ENCODE data around the gene TENM4. TPM values are rescaled to one million over a fixed set of nuclear protein-coding genes. Genes with fewer than 3 reads are reported as not detected.

TENM4 gene
- polyA plus RNA-seq, 2 of the 4 experiments (the other 2 are of a cell fraction) = 0.06 to 0.31 TPM

DNA sequence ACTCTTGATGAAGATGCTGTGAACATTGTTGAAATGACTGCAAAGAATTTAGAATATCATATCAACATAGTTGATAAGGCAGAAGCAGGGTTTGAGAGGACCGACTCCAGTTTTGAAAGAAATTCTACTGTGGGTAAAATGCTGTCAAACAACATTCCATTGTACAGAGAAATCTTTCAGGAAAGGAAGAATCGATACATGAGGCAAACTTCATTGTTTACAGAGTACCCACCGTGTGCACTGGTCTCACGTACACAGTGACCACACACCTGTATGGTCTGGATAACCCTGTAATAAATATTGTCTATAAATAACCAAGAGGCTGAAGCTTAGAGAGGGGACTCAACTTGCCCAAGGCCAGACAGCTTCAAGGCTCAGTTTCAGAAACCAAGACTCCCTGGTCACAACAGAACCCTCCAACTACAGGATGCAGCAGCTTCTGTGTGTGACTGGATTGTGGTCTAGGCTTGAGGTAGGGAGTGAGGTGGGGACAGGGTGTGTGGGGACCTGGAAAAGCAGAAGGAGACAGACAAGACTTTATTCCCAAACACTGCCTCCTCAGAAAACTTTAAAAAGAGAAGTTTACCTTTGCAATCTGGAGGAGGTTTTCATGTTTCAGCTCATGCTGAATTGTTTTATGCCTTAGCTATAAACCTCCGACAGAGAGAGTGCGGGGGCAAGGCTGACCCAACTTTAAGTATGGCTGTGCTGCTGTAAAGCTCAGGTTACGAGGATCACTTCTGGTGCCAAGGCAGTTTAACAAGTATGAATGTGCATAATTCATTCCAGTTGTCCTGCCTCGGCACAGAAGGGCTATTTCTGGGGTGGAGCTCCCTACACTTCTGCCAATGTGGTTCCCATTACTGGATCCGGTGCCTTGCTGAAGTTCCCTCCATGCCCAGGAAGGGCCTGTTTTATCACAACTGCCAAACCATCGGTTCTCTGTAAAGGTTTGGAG, 493.6 kb downstream of the TENM4 start:
- no peaks in the 10 kb centered on the region for H3K9me3 ChIP-seq
- H3K4me3 ChIP-seq = no peak overlapping the region
- DNase-seq (ENCODE audit: low read depth in 1 of 2, low spot score in 1 of 2) = no peak
- H3K4me1 ChIP-seq = no peaks in the 10 kb centered on the region
- TF ChIP-seq RAD21 (conservative IDR thresholded peaks at IDR 0.05 in 1 of 2, IDR thresholded peaks at IDR 0.05 in 1 of 2) (no peak), MYC (IDR thresholded peaks at IDR 0.05; ENCODE audit: borderline replicate concordance, low read length) (no peak), NFE2L2 (conservative IDR thresholded peaks at IDR 0.05; ENCODE audit: low read length) (no peak), PHF8 (IDR thresholded peaks at IDR 0.05; ENCODE audit: borderline replicate concordance, low read depth) (no peak), HOXA7 (CRISPR knock-in tag; IDR thresholded peaks at IDR 0.05) (no peak), ZFP36 (IDR thresholded peaks at IDR 0.05; ENCODE audit: borderline replicate concordance, partially characterized antibody) (no peak), RFX5 (IDR thresholded peaks at IDR 0.05) (no peak), CBX8 (IDR thresholded peaks at IDR 0.05) (no peak), SMC3 (IDR thresholded peaks at IDR 0.05) (no peak), ZC3H11A (IDR thresholded peaks at IDR 0.05) (no peak), HOXB13 (CRISPR knock-in tag; IDR thresholded peaks at IDR 0.05; ENCODE audit: low read depth) (no peak), RNF2 (IDR thresholded peaks at IDR 0.05; ENCODE audit: borderline replicate concordance, low read depth) (no peak), NR3C1 (IDR thresholded peaks at IDR 0.05) (no peak), BHLHE40 (IDR thresholded peaks at IDR 0.05; ENCODE audit: low read depth, low read length) (no peak), SREBF2 (IDR thresholded peaks at IDR 0.05) (no peak), JUN (IDR thresholded peaks at IDR 0.05) (no peak)
- TF ChIP-seq, protein P1, sequence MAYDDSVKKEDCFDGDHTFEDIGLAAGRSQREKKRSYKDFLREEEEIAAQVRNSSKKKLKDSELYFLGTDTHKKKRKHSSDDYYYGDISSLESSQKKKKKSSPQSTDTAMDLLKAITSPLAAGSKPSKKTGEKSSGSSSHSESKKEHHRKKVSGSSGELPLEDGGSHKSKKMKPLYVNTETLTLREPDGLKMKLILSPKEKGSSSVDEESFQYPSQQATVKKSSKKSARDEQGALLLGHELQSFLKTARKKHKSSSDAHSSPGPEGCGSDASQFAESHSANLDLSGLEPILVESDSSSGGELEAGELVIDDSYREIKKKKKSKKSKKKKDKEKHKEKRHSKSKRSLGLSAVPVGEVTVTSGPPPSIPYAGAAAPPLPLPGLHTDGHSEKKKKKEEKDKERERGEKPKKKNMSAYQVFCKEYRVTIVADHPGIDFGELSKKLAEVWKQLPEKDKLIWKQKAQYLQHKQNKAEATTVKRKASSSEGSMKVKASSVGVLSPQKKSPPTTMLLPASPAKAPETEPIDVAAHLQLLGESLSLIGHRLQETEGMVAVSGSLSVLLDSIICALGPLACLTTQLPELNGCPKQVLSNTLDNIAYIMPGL (CRISPR knock-in tag; IDR thresholded peaks at IDR 0.05; ENCODE audit: borderline replicate concordance) = no peak
- TF ChIP-seq, protein P2, sequence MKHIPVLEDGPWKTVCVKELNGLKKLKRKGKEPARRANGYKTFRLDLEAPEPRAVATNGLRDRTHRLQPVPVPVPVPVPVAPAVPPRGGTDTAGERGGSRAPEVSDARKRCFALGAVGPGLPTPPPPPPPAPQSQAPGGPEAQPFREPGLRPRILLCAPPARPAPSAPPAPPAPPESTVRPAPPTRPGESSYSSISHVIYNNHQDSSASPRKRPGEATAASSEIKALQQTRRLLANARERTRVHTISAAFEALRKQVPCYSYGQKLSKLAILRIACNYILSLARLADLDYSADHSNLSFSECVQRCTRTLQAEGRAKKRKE (CRISPR knock-in tag; IDR thresholded peaks at IDR 0.05; ENCODE audit: low read depth) = no peak
- ChIA-PET CTCF (interaction anchor here (1.3 kb wide), 1 partner anchor 301 kb away, joined by 5 read pairs; no protein-coding TSS in a partner anchor), POLR2A (no interaction called here)
- H3K27ac ChIP-seq = no peak overlapping the region
- no peak for FAIRE-seq
- H3K4me2 ChIP-seq = no peak overlapping the region
- 31% methylated on average over 10 of the region's 10 CpGs for WGBS (ENCODE audit: missing lambda C conversion rate)
- no peak for ATAC-seq

DNA sequence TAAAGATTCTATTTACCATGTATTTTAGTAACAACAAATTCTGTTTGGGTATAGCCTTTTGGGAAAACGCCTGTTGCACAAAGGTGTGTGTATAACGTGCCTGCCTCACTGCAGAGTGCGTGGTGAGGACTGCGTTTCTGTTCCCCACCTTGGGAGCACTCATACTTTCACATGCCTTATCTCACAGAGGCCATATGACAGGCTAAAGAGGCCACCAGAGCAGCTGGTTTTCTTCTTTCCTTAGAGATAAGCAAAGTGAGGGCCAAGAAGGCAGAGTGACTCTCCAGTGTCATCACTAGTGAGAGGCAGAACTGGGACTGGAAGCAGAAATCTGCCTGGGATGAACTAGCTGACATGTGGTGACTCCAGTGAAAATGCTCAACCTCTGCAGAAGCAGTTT, 497.0 kb downstream of the TENM4 start:
- no peaks in the 10 kb centered on the region for H3K4me1 ChIP-seq
- TF ChIP-seq NFE2L2 (conservative IDR thresholded peaks at IDR 0.05; ENCODE audit: low read length) = no peak
- no peak for TF ChIP-seq JUN (IDR thresholded peaks at IDR 0.05)
- TF ChIP-seq, protein P3, sequence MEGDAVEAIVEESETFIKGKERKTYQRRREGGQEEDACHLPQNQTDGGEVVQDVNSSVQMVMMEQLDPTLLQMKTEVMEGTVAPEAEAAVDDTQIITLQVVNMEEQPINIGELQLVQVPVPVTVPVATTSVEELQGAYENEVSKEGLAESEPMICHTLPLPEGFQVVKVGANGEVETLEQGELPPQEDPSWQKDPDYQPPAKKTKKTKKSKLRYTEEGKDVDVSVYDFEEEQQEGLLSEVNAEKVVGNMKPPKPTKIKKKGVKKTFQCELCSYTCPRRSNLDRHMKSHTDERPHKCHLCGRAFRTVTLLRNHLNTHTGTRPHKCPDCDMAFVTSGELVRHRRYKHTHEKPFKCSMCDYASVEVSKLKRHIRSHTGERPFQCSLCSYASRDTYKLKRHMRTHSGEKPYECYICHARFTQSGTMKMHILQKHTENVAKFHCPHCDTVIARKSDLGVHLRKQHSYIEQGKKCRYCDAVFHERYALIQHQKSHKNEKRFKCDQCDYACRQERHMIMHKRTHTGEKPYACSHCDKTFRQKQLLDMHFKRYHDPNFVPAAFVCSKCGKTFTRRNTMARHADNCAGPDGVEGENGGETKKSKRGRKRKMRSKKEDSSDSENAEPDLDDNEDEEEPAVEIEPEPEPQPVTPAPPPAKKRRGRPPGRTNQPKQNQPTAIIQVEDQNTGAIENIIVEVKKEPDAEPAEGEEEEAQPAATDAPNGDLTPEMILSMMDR (IDR thresholded peaks at IDR 0.05) = no peak
- no peak for TF ChIP-seq ZFP36 (IDR thresholded peaks at IDR 0.05; ENCODE audit: borderline replicate concordance, partially characterized antibody)
- TF ChIP-seq, protein P4, sequence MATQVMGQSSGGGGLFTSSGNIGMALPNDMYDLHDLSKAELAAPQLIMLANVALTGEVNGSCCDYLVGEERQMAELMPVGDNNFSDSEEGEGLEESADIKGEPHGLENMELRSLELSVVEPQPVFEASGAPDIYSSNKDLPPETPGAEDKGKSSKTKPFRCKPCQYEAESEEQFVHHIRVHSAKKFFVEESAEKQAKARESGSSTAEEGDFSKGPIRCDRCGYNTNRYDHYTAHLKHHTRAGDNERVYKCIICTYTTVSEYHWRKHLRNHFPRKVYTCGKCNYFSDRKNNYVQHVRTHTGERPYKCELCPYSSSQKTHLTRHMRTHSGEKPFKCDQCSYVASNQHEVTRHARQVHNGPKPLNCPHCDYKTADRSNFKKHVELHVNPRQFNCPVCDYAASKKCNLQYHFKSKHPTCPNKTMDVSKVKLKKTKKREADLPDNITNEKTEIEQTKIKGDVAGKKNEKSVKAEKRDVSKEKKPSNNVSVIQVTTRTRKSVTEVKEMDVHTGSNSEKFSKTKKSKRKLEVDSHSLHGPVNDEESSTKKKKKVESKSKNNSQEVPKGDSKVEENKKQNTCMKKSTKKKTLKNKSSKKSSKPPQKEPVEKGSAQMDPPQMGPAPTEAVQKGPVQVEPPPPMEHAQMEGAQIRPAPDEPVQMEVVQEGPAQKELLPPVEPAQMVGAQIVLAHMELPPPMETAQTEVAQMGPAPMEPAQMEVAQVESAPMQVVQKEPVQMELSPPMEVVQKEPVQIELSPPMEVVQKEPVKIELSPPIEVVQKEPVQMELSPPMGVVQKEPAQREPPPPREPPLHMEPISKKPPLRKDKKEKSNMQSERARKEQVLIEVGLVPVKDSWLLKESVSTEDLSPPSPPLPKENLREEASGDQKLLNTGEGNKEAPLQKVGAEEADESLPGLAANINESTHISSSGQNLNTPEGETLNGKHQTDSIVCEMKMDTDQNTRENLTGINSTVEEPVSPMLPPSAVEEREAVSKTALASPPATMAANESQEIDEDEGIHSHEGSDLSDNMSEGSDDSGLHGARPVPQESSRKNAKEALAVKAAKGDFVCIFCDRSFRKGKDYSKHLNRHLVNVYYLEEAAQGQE (IDR thresholded peaks at IDR 0.05) = no peak
- TF ChIP-seq, protein P5, sequence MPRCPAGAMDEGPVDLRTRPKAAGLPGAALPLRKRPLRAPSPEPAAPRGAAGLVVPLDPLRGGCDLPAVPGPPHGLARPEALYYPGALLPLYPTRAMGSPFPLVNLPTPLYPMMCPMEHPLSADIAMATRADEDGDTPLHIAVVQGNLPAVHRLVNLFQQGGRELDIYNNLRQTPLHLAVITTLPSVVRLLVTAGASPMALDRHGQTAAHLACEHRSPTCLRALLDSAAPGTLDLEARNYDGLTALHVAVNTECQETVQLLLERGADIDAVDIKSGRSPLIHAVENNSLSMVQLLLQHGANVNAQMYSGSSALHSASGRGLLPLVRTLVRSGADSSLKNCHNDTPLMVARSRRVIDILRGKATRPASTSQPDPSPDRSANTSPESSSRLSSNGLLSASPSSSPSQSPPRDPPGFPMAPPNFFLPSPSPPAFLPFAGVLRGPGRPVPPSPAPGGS (IDR thresholded peaks at IDR 0.05) = no peak
- TF ChIP-seq NPAS2 (CRISPR knock-in tag; IDR thresholded peaks at IDR 0.05; ENCODE audit: borderline replicate concordance) = no peak
- no peak for TF ChIP-seq MAFK (IDR thresholded peaks at IDR 0.05; ENCODE audit: partially characterized antibody)
- TF ChIP-seq FOSL2 (IDR thresholded peaks at IDR 0.05) = no peak
- TF ChIP-seq FOSL2 (CRISPR knock-in tag; IDR thresholded peaks at IDR 0.05) = no peak

More for the DNA sequence above, 497.0 kb downstream of the TENM4 start:
- ATAC-seq (no peak), DNase-seq (ENCODE audit: low read depth in 1 of 2, low spot score in 1 of 2) (no peak), FAIRE-seq (no peak)
- no peak overlapping the region for H3K27ac ChIP-seq
- H3K4me3 ChIP-seq = no peak overlapping the region
- H3K4me2 ChIP-seq = no peak overlapping the region
- WGBS (ENCODE audit: missing lambda C conversion rate) = 35% methylated on average over 4 of the region's 4 CpGs
- ChIA-PET CTCF (no interaction called here), POLR2A (no interaction called here)
- no peaks in the 10 kb centered on the region for H3K9me3 ChIP-seq
